ENCODE data around the gene LRRC52. TPM values are rescaled to one million over a fixed set of nuclear protein-coding genes. Genes with fewer than 3 reads are reported as not detected.

The LRRC52 gene
- polyA plus RNA-seq, 1 of the 3 experiments (the other 2 are of a cell fraction), result not detected

DNA sequence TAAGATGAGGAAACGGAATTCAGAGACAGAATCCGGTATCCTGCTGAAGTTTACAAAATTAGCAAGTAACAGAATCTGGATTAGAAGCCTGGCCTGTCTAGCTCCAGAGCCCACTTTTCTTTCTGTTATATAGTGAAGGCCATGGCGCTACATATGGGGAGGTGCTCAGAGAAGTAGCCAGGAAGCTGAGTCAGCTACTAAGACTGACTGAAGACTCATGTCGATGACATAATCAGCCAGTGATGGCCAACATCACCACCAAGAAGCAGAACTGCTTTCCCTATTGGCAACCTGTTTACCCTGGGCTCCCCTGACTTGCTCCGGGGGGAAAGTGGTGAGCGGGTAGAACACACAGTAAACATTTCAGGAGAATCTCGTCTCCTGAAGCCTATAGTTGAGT is 18.8 kb downstream of the LRRC52 start:
- no peaks in the 10 kb centered on the region for H3K79me2 ChIP-seq (ENCODE audit: insufficient read depth)
- TF ChIP-seq EP300 (IDR thresholded peaks at IDR 0.05; ENCODE audit: borderline replicate concordance in 1 of 2, low read depth in 1 of 2, low read length in 1 of 2) (no peak), RAD21 (IDR thresholded peaks at IDR 0.05; ENCODE audit: low read length) (no peak), JUND (IDR thresholded peaks at IDR 0.05) (no peak), FOXJ3 (CRISPR knock-in tag; IDR thresholded peaks at IDR 0.05) (no peak), TEAD4 (IDR thresholded peaks at IDR 0.05; ENCODE audit: borderline replicate concordance, insufficient read depth) (no peak), YY1 (IDR thresholded peaks at IDR 0.05; ENCODE audit: low read depth) (no peak), GABPA (IDR thresholded peaks at IDR 0.05; ENCODE audit: low read depth) (no peak), TCF12 (IDR thresholded peaks at IDR 0.05) (no peak)
- TF ChIP-seq, protein P1, sequence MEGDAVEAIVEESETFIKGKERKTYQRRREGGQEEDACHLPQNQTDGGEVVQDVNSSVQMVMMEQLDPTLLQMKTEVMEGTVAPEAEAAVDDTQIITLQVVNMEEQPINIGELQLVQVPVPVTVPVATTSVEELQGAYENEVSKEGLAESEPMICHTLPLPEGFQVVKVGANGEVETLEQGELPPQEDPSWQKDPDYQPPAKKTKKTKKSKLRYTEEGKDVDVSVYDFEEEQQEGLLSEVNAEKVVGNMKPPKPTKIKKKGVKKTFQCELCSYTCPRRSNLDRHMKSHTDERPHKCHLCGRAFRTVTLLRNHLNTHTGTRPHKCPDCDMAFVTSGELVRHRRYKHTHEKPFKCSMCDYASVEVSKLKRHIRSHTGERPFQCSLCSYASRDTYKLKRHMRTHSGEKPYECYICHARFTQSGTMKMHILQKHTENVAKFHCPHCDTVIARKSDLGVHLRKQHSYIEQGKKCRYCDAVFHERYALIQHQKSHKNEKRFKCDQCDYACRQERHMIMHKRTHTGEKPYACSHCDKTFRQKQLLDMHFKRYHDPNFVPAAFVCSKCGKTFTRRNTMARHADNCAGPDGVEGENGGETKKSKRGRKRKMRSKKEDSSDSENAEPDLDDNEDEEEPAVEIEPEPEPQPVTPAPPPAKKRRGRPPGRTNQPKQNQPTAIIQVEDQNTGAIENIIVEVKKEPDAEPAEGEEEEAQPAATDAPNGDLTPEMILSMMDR (IDR thresholded peaks at IDR 0.05), result no peak
- TF ChIP-seq, protein P2, sequence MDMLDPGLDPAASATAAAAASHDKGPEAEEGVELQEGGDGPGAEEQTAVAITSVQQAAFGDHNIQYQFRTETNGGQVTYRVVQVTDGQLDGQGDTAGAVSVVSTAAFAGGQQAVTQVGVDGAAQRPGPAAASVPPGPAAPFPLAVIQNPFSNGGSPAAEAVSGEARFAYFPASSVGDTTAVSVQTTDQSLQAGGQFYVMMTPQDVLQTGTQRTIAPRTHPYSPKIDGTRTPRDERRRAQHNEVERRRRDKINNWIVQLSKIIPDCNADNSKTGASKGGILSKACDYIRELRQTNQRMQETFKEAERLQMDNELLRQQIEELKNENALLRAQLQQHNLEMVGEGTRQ (IDR thresholded peaks at IDR 0.05; ENCODE audit: borderline replicate concordance, low read depth, low read length), result no peak
- H3K4me3 ChIP-seq (ENCODE audit: low read depth in 2 of 2, low read length in 1 of 2), result no peak overlapping the region
- H3K9me2 ChIP-seq, result no peaks in the 10 kb centered on the region
- H4K20me1 ChIP-seq (ENCODE audit: insufficient read depth), result no peaks in the 10 kb centered on the region
- H3F3A ChIP-seq (replicated peaks; ENCODE audit: insufficient read depth), result no peaks in the 10 kb centered on the region
- H3K36me3 ChIP-seq (replicated peaks in 1 of 2; ENCODE audit: control insufficient read depth in 1 of 2, insufficient read depth in 2 of 2, low read length in 1 of 2), result no peaks in the 10 kb centered on the region
- H3K9ac ChIP-seq, result no peak overlapping the region
- DNase-seq, result no peak
- no peaks in the 10 kb centered on the region for H3K4me1 ChIP-seq (ENCODE audit: control insufficient read depth in 1 of 2, insufficient read depth in 2 of 2, low read depth in 1 of 2, low read length in 1 of 2)
- 42% methylated on average over 7 of the region's 7 CpGs for WGBS (ENCODE audit: low lambda C conversion rate)
- no peak overlapping the region for H3K4me2 ChIP-seq
- ChIA-PET CTCF (no interaction called here), POLR2A (no interaction called here)
- H2AFZ ChIP-seq (ENCODE audit: low read depth), result no peak overlapping the region
- no peaks in the 10 kb centered on the region for H3K9me3 ChIP-seq
- H3K27me3 ChIP-seq (ENCODE audit: insufficient read depth), result no peaks in the 10 kb centered on the region
- H3K27ac ChIP-seq (ENCODE audit: low read depth in 2 of 2, low read length in 1 of 2), result no peak overlapping the region

DNA sequence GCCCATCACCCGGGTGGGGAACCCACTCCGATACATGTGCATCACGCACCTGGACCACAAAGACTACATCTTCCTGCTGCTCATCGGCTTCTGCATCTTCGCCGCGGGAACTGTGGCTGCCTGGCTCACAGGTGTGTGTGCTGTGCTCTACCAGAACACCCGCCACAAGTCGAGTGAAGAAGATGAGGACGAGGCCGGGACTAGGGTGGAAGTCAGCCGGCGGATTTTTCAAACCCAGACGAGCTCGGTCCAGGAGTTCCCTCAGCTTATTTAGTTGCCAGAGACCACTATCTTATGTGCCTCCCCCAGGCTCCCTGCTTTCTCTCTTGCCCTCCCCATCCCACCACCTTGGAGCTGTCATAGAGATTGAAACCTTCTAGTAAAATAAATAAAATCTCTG is 19.8 kb downstream of the LRRC52 start:
- TF ChIP-seq FOSL2 (IDR thresholded peaks at IDR 0.05; ENCODE audit: borderline replicate concordance, low read depth) (no peak), CHD2 (IDR thresholded peaks at IDR 0.05; ENCODE audit: low read length, partially characterized antibody) (no peak), GATA2 (CRISPR knock-in tag; IDR thresholded peaks at IDR 0.05) (no peak), NFIC (IDR thresholded peaks at IDR 0.05; ENCODE audit: borderline replicate concordance) (no peak), TEAD4 (IDR thresholded peaks at IDR 0.05; ENCODE audit: borderline replicate concordance, insufficient read depth) (no peak), POLR2AphosphoS5 (IDR thresholded peaks at IDR 0.05; ENCODE audit: low read depth, low read length) (no peak), EP300 (IDR thresholded peaks at IDR 0.05; ENCODE audit: borderline replicate concordance in 1 of 2, low read depth in 1 of 2, low read length in 1 of 2) (no peak), RAD21 (IDR thresholded peaks at IDR 0.05; ENCODE audit: low read length) (no peak)
- TF ChIP-seq, protein P2 (IDR thresholded peaks at IDR 0.05; ENCODE audit: borderline replicate concordance, low read depth, low read length), result no peak
- TF ChIP-seq, protein P3, sequence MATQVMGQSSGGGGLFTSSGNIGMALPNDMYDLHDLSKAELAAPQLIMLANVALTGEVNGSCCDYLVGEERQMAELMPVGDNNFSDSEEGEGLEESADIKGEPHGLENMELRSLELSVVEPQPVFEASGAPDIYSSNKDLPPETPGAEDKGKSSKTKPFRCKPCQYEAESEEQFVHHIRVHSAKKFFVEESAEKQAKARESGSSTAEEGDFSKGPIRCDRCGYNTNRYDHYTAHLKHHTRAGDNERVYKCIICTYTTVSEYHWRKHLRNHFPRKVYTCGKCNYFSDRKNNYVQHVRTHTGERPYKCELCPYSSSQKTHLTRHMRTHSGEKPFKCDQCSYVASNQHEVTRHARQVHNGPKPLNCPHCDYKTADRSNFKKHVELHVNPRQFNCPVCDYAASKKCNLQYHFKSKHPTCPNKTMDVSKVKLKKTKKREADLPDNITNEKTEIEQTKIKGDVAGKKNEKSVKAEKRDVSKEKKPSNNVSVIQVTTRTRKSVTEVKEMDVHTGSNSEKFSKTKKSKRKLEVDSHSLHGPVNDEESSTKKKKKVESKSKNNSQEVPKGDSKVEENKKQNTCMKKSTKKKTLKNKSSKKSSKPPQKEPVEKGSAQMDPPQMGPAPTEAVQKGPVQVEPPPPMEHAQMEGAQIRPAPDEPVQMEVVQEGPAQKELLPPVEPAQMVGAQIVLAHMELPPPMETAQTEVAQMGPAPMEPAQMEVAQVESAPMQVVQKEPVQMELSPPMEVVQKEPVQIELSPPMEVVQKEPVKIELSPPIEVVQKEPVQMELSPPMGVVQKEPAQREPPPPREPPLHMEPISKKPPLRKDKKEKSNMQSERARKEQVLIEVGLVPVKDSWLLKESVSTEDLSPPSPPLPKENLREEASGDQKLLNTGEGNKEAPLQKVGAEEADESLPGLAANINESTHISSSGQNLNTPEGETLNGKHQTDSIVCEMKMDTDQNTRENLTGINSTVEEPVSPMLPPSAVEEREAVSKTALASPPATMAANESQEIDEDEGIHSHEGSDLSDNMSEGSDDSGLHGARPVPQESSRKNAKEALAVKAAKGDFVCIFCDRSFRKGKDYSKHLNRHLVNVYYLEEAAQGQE (IDR thresholded peaks at IDR 0.05; ENCODE audit: low read depth, low read length), result no peak
- TF ChIP-seq, protein P4, sequence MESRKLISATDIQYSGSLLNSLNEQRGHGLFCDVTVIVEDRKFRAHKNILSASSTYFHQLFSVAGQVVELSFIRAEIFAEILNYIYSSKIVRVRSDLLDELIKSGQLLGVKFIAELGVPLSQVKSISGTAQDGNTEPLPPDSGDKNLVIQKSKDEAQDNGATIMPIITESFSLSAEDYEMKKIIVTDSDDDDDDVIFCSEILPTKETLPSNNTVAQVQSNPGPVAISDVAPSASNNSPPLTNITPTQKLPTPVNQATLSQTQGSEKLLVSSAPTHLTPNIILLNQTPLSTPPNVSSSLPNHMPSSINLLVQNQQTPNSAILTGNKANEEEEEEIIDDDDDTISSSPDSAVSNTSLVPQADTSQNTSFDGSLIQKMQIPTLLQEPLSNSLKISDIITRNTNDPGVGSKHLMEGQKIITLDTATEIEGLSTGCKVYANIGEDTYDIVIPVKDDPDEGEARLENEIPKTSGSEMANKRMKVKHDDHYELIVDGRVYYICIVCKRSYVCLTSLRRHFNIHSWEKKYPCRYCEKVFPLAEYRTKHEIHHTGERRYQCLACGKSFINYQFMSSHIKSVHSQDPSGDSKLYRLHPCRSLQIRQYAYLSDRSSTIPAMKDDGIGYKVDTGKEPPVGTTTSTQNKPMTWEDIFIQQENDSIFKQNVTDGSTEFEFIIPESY (IDR thresholded peaks at IDR 0.05; ENCODE audit: borderline replicate concordance, low read depth), result no peak
- no peaks in the 10 kb centered on the region for H3K9me2 ChIP-seq
- no peaks in the 10 kb centered on the region for H3K79me2 ChIP-seq (ENCODE audit: insufficient read depth)
- no peaks in the 10 kb centered on the region for H3F3A ChIP-seq (replicated peaks; ENCODE audit: insufficient read depth)
- no peaks in the 10 kb centered on the region for H3K36me3 ChIP-seq (replicated peaks in 1 of 2; ENCODE audit: control insufficient read depth in 1 of 2, insufficient read depth in 2 of 2, low read length in 1 of 2)
- CTCF ChIA-PET, result interaction anchor here (1.1 to 1.4 kb wide), 2 partner anchors 29 to 170 kb away, joined by 3 to 4 read pairs; no protein-coding TSS in a partner anchor
- H2AFZ ChIP-seq (ENCODE audit: low read depth), result no peak overlapping the region
- no peak for DNase-seq
- no peak overlapping the region for H3K4me2 ChIP-seq
- POLR2A ChIA-PET, result no interaction called here
- H3K4me3 ChIP-seq (ENCODE audit: low read depth in 2 of 2, low read length in 1 of 2), result no peak overlapping the region
- no peaks in the 10 kb centered on the region for H3K27me3 ChIP-seq (ENCODE audit: insufficient read depth)
- WGBS (ENCODE audit: low lambda C conversion rate), result 59% methylated on average over 13 of the region's 15 CpGs
- H3K9me3 ChIP-seq, result no peaks in the 10 kb centered on the region
- no peaks in the 10 kb centered on the region for H3K4me1 ChIP-seq (ENCODE audit: control insufficient read depth in 1 of 2, insufficient read depth in 2 of 2, low read depth in 1 of 2, low read length in 1 of 2)
- H4K20me1 ChIP-seq (ENCODE audit: insufficient read depth), result no peaks in the 10 kb centered on the region
- no peak overlapping the region for H3K27ac ChIP-seq (ENCODE audit: low read depth in 2 of 2, low read length in 1 of 2)
- H3K9ac ChIP-seq, result no peak overlapping the region

All from SK-N-SH (cell line).